ENCODE results near the gene SPDYE3. TPM values are rescaled to one million over a fixed set of nuclear protein-coding genes. Genes with fewer than 3 reads are reported as not detected.

SPDYE3 gene
- total and polyA plus RNA-seq, 2 of the 4 experiments (the other 2 are of a cell fraction) = not detected

DNA sequence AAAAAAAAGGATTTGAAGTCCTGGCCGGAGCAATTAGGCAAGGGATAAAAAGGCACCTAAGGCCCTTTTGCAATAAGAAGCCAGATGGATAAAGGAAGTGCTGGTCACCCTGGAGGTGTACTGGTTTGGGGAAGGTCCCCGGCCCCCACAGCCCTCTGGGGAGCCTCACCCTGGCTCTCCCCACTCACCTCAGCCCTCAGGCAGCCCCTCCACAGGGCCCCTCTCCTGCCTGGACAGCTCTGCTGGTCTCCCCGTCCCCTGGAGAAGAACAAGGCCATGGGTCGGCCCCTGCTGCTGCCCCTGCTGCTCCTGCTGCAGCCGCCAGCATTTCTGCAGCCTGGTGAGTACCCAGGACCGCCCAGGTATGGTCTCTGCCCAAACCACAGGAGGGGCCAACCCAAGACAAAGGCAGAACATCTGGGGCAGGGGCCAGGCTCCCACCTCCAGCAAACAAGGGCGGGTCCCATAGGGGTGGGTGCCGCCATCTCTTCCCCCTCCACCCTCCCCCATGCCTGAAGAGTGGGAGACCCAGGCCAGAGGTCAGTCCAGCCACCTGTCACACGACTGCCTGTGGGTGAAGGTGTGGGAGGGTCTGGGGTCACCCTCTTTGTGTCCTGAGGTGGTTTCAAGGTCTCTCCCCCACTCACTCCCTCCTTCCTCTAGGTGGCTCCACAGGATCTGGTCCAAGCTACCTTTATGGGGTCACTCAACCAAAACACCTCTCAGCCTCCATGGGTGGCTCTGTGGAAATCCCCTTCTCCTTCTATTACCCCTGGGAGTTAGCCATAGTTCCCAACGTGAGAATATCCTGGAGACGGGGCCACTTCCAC lies 50.7 kb downstream of the SPDYE3 start, which contains the start of gene PILRB (continued):
- TF ChIP-seq SMC3 (IDR thresholded peaks at IDR 0.05; ENCODE audit: low read depth, low read length) = no peak

DNA sequence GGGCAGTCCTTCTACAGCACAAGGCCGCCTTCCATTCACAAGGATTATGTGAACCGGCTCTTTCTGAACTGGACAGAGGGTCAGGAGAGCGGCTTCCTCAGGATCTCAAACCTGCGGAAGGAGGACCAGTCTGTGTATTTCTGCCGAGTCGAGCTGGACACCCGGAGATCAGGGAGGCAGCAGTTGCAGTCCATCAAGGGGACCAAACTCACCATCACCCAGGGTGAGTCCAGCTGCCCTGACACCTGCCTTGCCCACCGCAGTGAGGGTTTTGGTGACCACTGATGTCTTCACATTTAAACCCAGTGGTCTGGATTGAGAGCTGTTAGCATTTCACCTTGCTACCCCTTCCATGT lies 51.3 kb downstream of the SPDYE3 start:
- ChIA-PET POLR2A (ENCODE audit: unreplicated experiment) (no interaction called here), CTCF (no interaction called here)
- Histone ChIP-seq H2BK15ac (ENCODE audit: low read depth, low read length) (no peak overlapping the region), H2AK9ac (replicated peaks; ENCODE audit: low read depth, low read length, poor library complexity) (no peak overlapping the region), H3K56ac (ENCODE audit: extremely low read depth, insufficient read depth, low read length) (no peak overlapping the region), H4K5ac (ENCODE audit: low read depth, low read length) (no peak overlapping the region), H3K27me3 (ENCODE audit: control insufficient read depth, insufficient read depth, low read length) (no peaks in the 10 kb centered on the region), H3K4ac (ENCODE audit: low read depth, low read length) (no peak overlapping the region), H3K4me3 (ENCODE audit: insufficient read depth, low read depth, low read length) (no peak overlapping the region), H3K79me1 (ENCODE audit: low read depth in 1 of 2, low read length in 2 of 2) (peaks cover 0 to 3% of the 10 kb centered on the region in 2 experiments; a peak in 1 of 4 replicates), H2BK20ac (ENCODE audit: low read depth, low read length) (no peak overlapping the region), H3K36me3 (ENCODE audit: control insufficient read depth, insufficient read depth, low read length) (peaks cover 68% of the 10 kb centered on the region), H4K8ac (ENCODE audit: low read depth in 2 of 2, low read length in 2 of 2) (no peak overlapping the region), H4K91ac (ENCODE audit: insufficient read depth, low read depth, low read length) (no peak overlapping the region), H3K9me3 (ENCODE audit: control insufficient read depth, insufficient read depth, low read length) (no peaks in the 10 kb centered on the region), H2AFZ (replicated peaks; ENCODE audit: low read length, poor library complexity) (no peak overlapping the region), H3K4me2 (ENCODE audit: low read depth, low read length) (no peak overlapping the region), H3K23ac (ENCODE audit: low read depth, low read length) (no peak overlapping the region), H3K9me1 (ENCODE audit: insufficient read depth, low read length) (no peaks in the 10 kb centered on the region), H3K14ac (replicated peaks; ENCODE audit: low read depth, low read length) (no peak overlapping the region), H3K9ac (ENCODE audit: low read depth, low read length) (no peak overlapping the region), H2BK120ac (ENCODE audit: low read depth, low read length) (no peak overlapping the region), H3K4me1 (ENCODE audit: control insufficient read depth, insufficient read depth, low read length) (no peaks in the 10 kb centered on the region), H2AK5ac (ENCODE audit: low read depth, low read length) (no peak overlapping the region), H2BK5ac (ENCODE audit: low read depth, low read length, poor library complexity, severe bottlenecking) (no peak overlapping the region), H3K27ac (ENCODE audit: insufficient read depth, low read length) (no peak overlapping the region), H3K18ac (ENCODE audit: low read depth, low read length) (no peak overlapping the region), H4K20me1 (ENCODE audit: insufficient read depth, low read length) (no peaks in the 10 kb centered on the region)
- in situ Hi-C loops (cut with MboI; ENCODE audit: low sequenced_read_pairs) (no loop called here), intact Hi-C loops (cut with micrococcal nuclease) (no loop called here), dilution Hi-C loops (cut with HindIII; ENCODE audit: low sequenced_read_pairs, unreplicated experiment) (no loop called here)
- ATAC-seq (ENCODE audit: low read depth) (no peak), DNase-seq (no peak)
- BruUV-seq (replicated peaks) = no TSS peak
- no peak for TF ChIP-seq FOS (IDR thresholded peaks at IDR 0.05; ENCODE audit: low read depth, low read length)
- no peak for TF ChIP-seq CEBPB (IDR thresholded peaks at IDR 0.05; ENCODE audit: low read depth, low read length)
- TF ChIP-seq RAD21 (IDR thresholded peaks at IDR 0.05; ENCODE audit: low read length) = no peak
- no peak for TF ChIP-seq POLR2A (IDR thresholded peaks at IDR 0.05; ENCODE audit: low read depth, low read length)
- TF ChIP-seq MAZ (IDR thresholded peaks at IDR 0.05; ENCODE audit: borderline replicate concordance, low read depth, low read length) = no peak
- TF ChIP-seq NFE2L2 (IDR thresholded peaks at IDR 0.05; ENCODE audit: low read depth, low read length) = no peak
- TF ChIP-seq SMC3 (IDR thresholded peaks at IDR 0.05; ENCODE audit: low read depth, low read length) = no peak
- no peak for TF ChIP-seq RCOR1 (IDR thresholded peaks at IDR 0.05; ENCODE audit: insufficient replicate concordance, low read length)
- TF ChIP-seq BHLHE40 (IDR thresholded peaks at IDR 0.05; ENCODE audit: low read depth, low read length) = no peak
- no peak for TF ChIP-seq ELK1 (IDR thresholded peaks at IDR 0.05; ENCODE audit: borderline replicate concordance, low read depth, low read length)
- WGBS, 2 experiments (ENCODE audit: extremely low coverage in 2 of 2, insufficient read length in 1 of 2) = no CpG with 5 or more reads among the region's 8 CpGs
